Neural crest cell (in vitro differentiated cells): ENCODE data around the gene GRK5. TPM values are rescaled to one million over a fixed set of nuclear protein-coding genes. Genes with fewer than 3 reads are reported as not detected.

ENCODE experiments used
- DNase-seq: peaks from one replicate; pipeline ENCODE4 v3.0.0; 2021; ENCODE audit warnings: low read depth, mixed read lengths, low spot score
- H3K27ac Mint-ChIP-seq: one replicate; pipeline ENCODE4 v1.8.0; 2021; ENCODE audit warnings: mild to moderate bottlenecking, mixed read lengths; ENCODE audit not compliant: unreplicated experiment
- H3K27me3 Mint-ChIP-seq: 2 replicates; pipeline ENCODE4 v1.8.0; 2021; ENCODE audit warnings: low read depth, mild to moderate bottlenecking, mixed read lengths
- H3K36me3 Mint-ChIP-seq: 2 replicates; pipeline ENCODE4 v1.8.0; 2021; ENCODE audit warnings: low read depth, mild to moderate bottlenecking, mixed read lengths
- H3K4me1 Mint-ChIP-seq: 2 replicates; pipeline ENCODE4 v1.8.0; 2021; ENCODE audit warnings: mixed read lengths
- H3K4me3 Mint-ChIP-seq: one replicate; pipeline ENCODE4 v1.8.0; 2021; ENCODE audit warnings: mild to moderate bottlenecking, mixed read lengths
- H3K9me3 Mint-ChIP-seq: 2 replicates; pipeline ENCODE4 v1.8.0; 2021; ENCODE audit warnings: mixed read lengths
- CTCF ChIP-seq: fragments of 200-600 bp; sonication (generic); conservative IDR thresholded peaks from 2 replicates; pipeline ENCODE4 v1.5.0; 2021; ENCODE audit warnings: antibody characterized with exemption, mild to moderate bottlenecking
- total RNA-seq: library from RNA; stranded (reverse); gene quantifications from 2 replicates; pipeline ENCODE4 v1.2.1, GENCODE V29; 2021

Gene GRK5
- total RNA-seq, 1 donor from 2014 or later, result 13.5 TPM

- Mint-ChIP-seq H3K9me3 (no peaks in the 10 kb centered on the region), H3K27ac (no peak overlapping the region), H3K4me1 (peaks cover 69% of the 10 kb centered on the region), H3K4me3 (peak overlapping the region; percentile 10), H3K36me3 (no peaks in the 10 kb centered on the region), H3K27me3 (no peaks in the 10 kb centered on the region)
- no peak for TF ChIP-seq CTCF
- no peak for DNase-seq
Observed at GRCh38 chr10:119412244-119413092, 205.1 kb downstream of the GRK5 start.

GRCh38 chr10:119413093-119413453 is 205.7 kb downstream of the GRK5 start:
- no peak overlapping the region for H3K27ac Mint-ChIP-seq
- no peak for TF ChIP-seq CTCF
- H3K27me3 Mint-ChIP-seq, result no peaks in the 10 kb centered on the region
- H3K36me3 Mint-ChIP-seq, result no peaks in the 10 kb centered on the region
- no peak for DNase-seq
- H3K9me3 Mint-ChIP-seq, result no peaks in the 10 kb centered on the region
- peaks cover 74% of the 10 kb centered on the region for H3K4me1 Mint-ChIP-seq
- H3K4me3 Mint-ChIP-seq, result peak overlapping the region; percentile 10

- Mint-ChIP-seq H3K9me3 (no peaks in the 10 kb centered on the region), H3K36me3 (no peaks in the 10 kb centered on the region), H3K4me1 (peaks cover 70% of the 10 kb centered on the region), H3K27ac (peak overlapping the region; percentile 86), H3K27me3 (no peaks in the 10 kb centered on the region), H3K4me3 (peak overlapping the region; percentile 13)
- DNase-seq, result no peak
- no peak for TF ChIP-seq CTCF
Observed at GRCh38 chr10:119413471-119414080, 206.2 kb downstream of the GRK5 start.

GRCh38 chr10:119414081-119414611 is 206.8 kb downstream of the GRK5 start:
- no peak for TF ChIP-seq CTCF
- no peaks in the 10 kb centered on the region for H3K36me3 Mint-ChIP-seq
- H3K27me3 Mint-ChIP-seq, result no peaks in the 10 kb centered on the region
- no peak for DNase-seq
- peaks cover 68% of the 10 kb centered on the region for H3K4me1 Mint-ChIP-seq
- H3K9me3 Mint-ChIP-seq, result no peaks in the 10 kb centered on the region
- H3K27ac Mint-ChIP-seq, result no peak overlapping the region
- peak overlapping the region; percentile 13 for H3K4me3 Mint-ChIP-seq

- peaks cover 65% of the 10 kb centered on the region for H3K4me1 Mint-ChIP-seq
- H3K27me3 Mint-ChIP-seq, result no peaks in the 10 kb centered on the region
- no peak for DNase-seq
- no peak for TF ChIP-seq CTCF
- H3K4me3 Mint-ChIP-seq, result no peak overlapping the region
- H3K36me3 Mint-ChIP-seq, result no peaks in the 10 kb centered on the region
- H3K27ac Mint-ChIP-seq, result no peak overlapping the region
- no peaks in the 10 kb centered on the region for H3K9me3 Mint-ChIP-seq
Observed at GRCh38 chr10:119415121-119415520, 207.8 kb downstream of the GRK5 start.
